Lower leg skin (tissue), 3 donors: Measurements from ENCODE around the gene ARHGAP4.

Source experiments
- CTCF ChIP-seq, 3 donors: fragments of 450-650 bp; IDR thresholded peaks; one replicate each; pipeline ENCODE4 v1.5.1; 2016; ENCODE audit warnings: antibody characterized with exemption in 3 of 3, mild to moderate bottlenecking in 3 of 3, moderate library complexity in 2 of 3
- POLR2A ChIP-seq, 2 donors: fragments of 450-650 bp; IDR thresholded peaks; one replicate each; pipeline ENCODE4 v1.6.1; 2016 to 2017; ENCODE audit warnings: antibody characterized with exemption in 2 of 2, mild to moderate bottlenecking in 1 of 2, moderate library complexity in 1 of 2

- TF ChIP-seq CTCF (IDR thresholded peaks at IDR 0.05) (no peak), POLR2A (IDR thresholded peaks at IDR 0.05) (no peak)
Measured at GRCh38 chrX:153963546-153963945, 37.5 kb upstream of the ARHGAP4 start.
